ENCODE results near the gene AASS. TPM values are rescaled to one million over a fixed set of nuclear protein-coding genes. Genes with fewer than 3 reads are reported as not detected.

AASS gene
- total RNA-seq, 1 donor = 26.4 TPM

DNA sequence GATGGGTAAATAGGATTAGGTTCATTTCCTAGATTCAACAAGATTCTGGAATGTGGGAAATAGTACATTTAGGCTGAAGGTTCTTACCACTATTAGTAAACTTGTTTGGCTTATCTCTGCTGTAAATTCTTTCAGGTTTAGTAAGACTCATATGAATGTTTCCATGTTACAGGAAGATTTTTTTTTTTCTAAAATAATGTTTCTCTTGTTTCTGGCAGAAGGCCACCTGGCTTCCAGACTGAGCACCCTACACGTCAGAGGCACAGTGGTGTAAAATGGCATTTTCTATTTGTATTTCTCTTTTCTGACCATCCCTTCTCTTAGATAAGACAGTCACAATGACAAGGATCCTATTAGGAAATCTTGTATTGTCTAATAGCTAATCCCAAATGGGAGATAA lies 22.7 kb upstream of the AASS start:
- TF ChIP-seq, protein P1, sequence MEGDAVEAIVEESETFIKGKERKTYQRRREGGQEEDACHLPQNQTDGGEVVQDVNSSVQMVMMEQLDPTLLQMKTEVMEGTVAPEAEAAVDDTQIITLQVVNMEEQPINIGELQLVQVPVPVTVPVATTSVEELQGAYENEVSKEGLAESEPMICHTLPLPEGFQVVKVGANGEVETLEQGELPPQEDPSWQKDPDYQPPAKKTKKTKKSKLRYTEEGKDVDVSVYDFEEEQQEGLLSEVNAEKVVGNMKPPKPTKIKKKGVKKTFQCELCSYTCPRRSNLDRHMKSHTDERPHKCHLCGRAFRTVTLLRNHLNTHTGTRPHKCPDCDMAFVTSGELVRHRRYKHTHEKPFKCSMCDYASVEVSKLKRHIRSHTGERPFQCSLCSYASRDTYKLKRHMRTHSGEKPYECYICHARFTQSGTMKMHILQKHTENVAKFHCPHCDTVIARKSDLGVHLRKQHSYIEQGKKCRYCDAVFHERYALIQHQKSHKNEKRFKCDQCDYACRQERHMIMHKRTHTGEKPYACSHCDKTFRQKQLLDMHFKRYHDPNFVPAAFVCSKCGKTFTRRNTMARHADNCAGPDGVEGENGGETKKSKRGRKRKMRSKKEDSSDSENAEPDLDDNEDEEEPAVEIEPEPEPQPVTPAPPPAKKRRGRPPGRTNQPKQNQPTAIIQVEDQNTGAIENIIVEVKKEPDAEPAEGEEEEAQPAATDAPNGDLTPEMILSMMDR (IDR thresholded peaks at IDR 0.05; ENCODE audit: extremely low read depth, low read depth, low read length) = no peak
- H3K4me2 ChIP-seq (ENCODE audit: insufficient read depth, low read length) = no peak overlapping the region

DNA sequence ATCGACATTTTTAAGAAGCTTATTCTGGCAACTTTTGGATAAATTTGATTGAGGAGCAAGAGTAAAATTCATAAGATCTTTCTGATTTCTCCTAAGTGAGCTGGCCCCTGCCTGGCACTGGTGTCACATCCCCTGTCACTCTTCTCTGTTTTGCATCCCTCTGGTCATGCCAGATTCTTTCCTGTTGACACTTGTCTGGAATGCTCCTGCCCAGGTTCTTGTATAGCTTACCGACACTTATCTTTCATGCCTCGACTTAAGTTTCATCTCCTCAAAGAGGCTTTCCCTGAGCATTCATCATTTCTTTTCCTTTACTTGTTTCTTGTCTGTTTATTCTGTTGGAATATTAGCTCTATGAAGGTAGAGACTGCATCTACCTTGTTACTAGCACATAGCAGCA lies 22.2 kb upstream of the AASS start:
- no peak overlapping the region for H3K27ac ChIP-seq (ENCODE audit: low read depth, low read length)
- H3K4me2 ChIP-seq (ENCODE audit: insufficient read depth, low read length) = peak overlapping the region; percentile 16
- TF ChIP-seq, protein P1 (IDR thresholded peaks at IDR 0.05; ENCODE audit: extremely low read depth, low read depth, low read length) = no peak
- no peaks in the 10 kb centered on the region for H3K36me3 ChIP-seq (ENCODE audit: insufficient read depth, low read length)
- no peaks in the 10 kb centered on the region for H3K9me3 ChIP-seq (ENCODE audit: low read depth, low read length)
- no peaks in the 10 kb centered on the region for H3K79me2 ChIP-seq (ENCODE audit: insufficient read depth, low read length)
- H2AFZ ChIP-seq (ENCODE audit: low read length) = no peak overlapping the region
- H3K4me1 ChIP-seq (ENCODE audit: insufficient read depth, low read length) = no peaks in the 10 kb centered on the region
- H4K20me1 ChIP-seq (ENCODE audit: insufficient read depth, low read length) = no peaks in the 10 kb centered on the region
- no peaks in the 10 kb centered on the region for H3K27me3 ChIP-seq (ENCODE audit: insufficient read depth, low read length)
- no peak overlapping the region for H3K4me3 ChIP-seq (ENCODE audit: insufficient read depth, low read length)
- no peak for DNase-seq (ENCODE audit: insufficient read length, low spot score, missing footprints)

More for the DNA sequence above, 22.7 kb upstream of the AASS start:
- H3K9me3 ChIP-seq (ENCODE audit: low read depth, low read length) = no peaks in the 10 kb centered on the region
- no peak overlapping the region for H2AFZ ChIP-seq (ENCODE audit: low read length)
- no peak overlapping the region for H3K4me3 ChIP-seq (ENCODE audit: insufficient read depth, low read length)
- H3K79me2 ChIP-seq (ENCODE audit: insufficient read depth, low read length) = no peaks in the 10 kb centered on the region
- no peaks in the 10 kb centered on the region for H4K20me1 ChIP-seq (ENCODE audit: insufficient read depth, low read length)
- H3K4me1 ChIP-seq (ENCODE audit: insufficient read depth, low read length) = no peaks in the 10 kb centered on the region
- H3K36me3 ChIP-seq (ENCODE audit: insufficient read depth, low read length) = no peaks in the 10 kb centered on the region
- H3K27ac ChIP-seq (ENCODE audit: low read depth, low read length) = no peak overlapping the region
- peak; percentile 26 for DNase-seq (ENCODE audit: insufficient read length, low spot score, missing footprints)
- H3K27me3 ChIP-seq (ENCODE audit: insufficient read depth, low read length) = no peaks in the 10 kb centered on the region

DNA sequence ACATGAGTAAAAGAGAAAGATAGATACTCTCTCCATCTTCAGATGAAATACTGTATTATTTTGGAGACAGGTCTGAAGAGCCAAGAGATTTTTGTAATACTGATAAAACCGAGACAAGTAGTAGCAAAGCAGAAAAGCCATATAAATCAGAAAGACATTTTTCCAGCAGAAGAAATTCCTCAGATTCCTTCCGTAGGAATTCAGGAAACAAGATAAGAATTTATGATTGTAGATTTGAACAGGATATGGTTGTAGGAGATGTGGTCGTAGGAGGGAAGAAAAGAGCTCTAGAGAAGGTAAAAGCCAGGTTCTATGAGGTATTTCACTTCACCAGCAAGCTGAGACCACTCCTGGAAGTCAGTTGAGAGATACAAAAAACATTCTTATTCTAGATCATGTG lies 17.6 kb upstream of the AASS start:
- no peaks in the 10 kb centered on the region for H3K36me3 ChIP-seq (ENCODE audit: insufficient read depth, low read length)
- TF ChIP-seq, protein P1 (IDR thresholded peaks at IDR 0.05; ENCODE audit: extremely low read depth, low read depth, low read length) = no peak
- H3K4me1 ChIP-seq (ENCODE audit: insufficient read depth, low read length) = no peaks in the 10 kb centered on the region
- H3K9me3 ChIP-seq (ENCODE audit: low read depth, low read length) = no peaks in the 10 kb centered on the region
- H2AFZ ChIP-seq (ENCODE audit: low read length) = no peak overlapping the region
- no peak overlapping the region for H3K4me3 ChIP-seq (ENCODE audit: insufficient read depth, low read length)
- DNase-seq (ENCODE audit: insufficient read length, low spot score, missing footprints) = no peak
- H3K27ac ChIP-seq (ENCODE audit: low read depth, low read length) = no peak overlapping the region
- H4K20me1 ChIP-seq (ENCODE audit: insufficient read depth, low read length) = no peaks in the 10 kb centered on the region
- H3K4me2 ChIP-seq (ENCODE audit: insufficient read depth, low read length) = peak overlapping the region; percentile 14
- H3K79me2 ChIP-seq (ENCODE audit: insufficient read depth, low read length) = no peaks in the 10 kb centered on the region
- H3K27me3 ChIP-seq (ENCODE audit: insufficient read depth, low read length) = no peaks in the 10 kb centered on the region

DNA sequence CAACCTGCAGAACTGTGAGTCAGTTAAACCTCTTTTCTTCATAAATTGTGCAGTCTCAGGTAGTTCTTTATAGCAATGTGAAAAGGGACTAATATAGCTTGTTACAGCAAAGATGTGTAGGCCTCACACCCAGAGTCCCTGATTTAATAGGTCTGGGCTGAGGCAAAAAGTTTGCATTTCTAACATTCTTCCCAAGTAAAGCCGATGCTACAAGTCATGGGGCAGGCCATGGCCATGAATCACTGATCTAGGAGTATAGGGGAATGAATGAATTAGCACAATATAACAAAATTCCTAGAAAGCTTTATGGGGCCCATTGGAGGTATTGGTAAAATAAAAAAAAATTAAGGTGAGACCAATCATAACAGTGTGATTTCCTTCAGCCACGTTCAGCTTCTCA lies 11.5 kb upstream of the AASS start:
- no peaks in the 10 kb centered on the region for H3K79me2 ChIP-seq (ENCODE audit: insufficient read depth, low read length)
- no peak overlapping the region for H2AFZ ChIP-seq (ENCODE audit: low read length)
- H3K4me3 ChIP-seq (ENCODE audit: insufficient read depth, low read length) = no peak overlapping the region
- H3K36me3 ChIP-seq (ENCODE audit: insufficient read depth, low read length) = no peaks in the 10 kb centered on the region
- H3K27me3 ChIP-seq (ENCODE audit: insufficient read depth, low read length) = no peaks in the 10 kb centered on the region
- TF ChIP-seq, protein P1 (IDR thresholded peaks at IDR 0.05; ENCODE audit: extremely low read depth, low read depth, low read length) = no peak
- no peaks in the 10 kb centered on the region for H3K4me1 ChIP-seq (ENCODE audit: insufficient read depth, low read length)
- H3K4me2 ChIP-seq (ENCODE audit: insufficient read depth, low read length) = no peak overlapping the region
- no peak overlapping the region for H3K27ac ChIP-seq (ENCODE audit: low read depth, low read length)
- no peaks in the 10 kb centered on the region for H4K20me1 ChIP-seq (ENCODE audit: insufficient read depth, low read length)
- H3K9me3 ChIP-seq (ENCODE audit: low read depth, low read length) = no peaks in the 10 kb centered on the region
- no peak for DNase-seq (ENCODE audit: insufficient read length, low spot score, missing footprints)

Measured in osteoblast (primary cell).